GM18507 (cell line): ENCODE results near the gene GRIA1.

ENCODE experiments used
- DNase-seq: peaks from one replicate; pipeline ENCODE4 v3.0.0; 2011; ENCODE audit warnings: low read depth; ENCODE audit not compliant: insufficient read length; ENCODE audit errors: extremely low spot score
- FAIRE-seq: peaks from 2 replicates; lab custom pipeline; 2011; peaks lifted over from hg19 to GRCh38; lab: Jason Lieb, UNC

GRIA1 gene

GRCh38 chr5:153632748-153633290 lies 142.3 kb downstream of the GRIA1 start:
- no peak for DNase-seq
- FAIRE-seq, result no peak

- no peak for FAIRE-seq
- no peak for DNase-seq
Observed at GRCh38 chr5:153636670-153637451, 146.4 kb downstream of the GRIA1 start.

GRCh38 chr5:153640293-153640692 lies 149.8 kb downstream of the GRIA1 start:
- FAIRE-seq (no peak), DNase-seq (no peak)

GRCh38 chr5:153641183-153641688 lies 150.8 kb downstream of the GRIA1 start:
- DNase-seq (no peak), FAIRE-seq (no peak)

GRCh38 chr5:153654504-153655200 lies 164.2 kb downstream of the GRIA1 start:
- DNase-seq, result no peak
- FAIRE-seq, result no peak

GRCh38 chr5:153655201-153655510 lies 164.7 kb downstream of the GRIA1 start:
- FAIRE-seq, result no peak

GRCh38 chr5:153658149-153658548 lies 167.7 kb downstream of the GRIA1 start:
- DNase-seq (no peak), FAIRE-seq (no peak)

More at GRCh38 chr5:153655201-153655510, 164.7 kb downstream of the GRIA1 start:
- DNase-seq, result no peak

- FAIRE-seq, result no peak
Observed at GRCh38 chr5:153658606-153659005, 168.1 kb downstream of the GRIA1 start.

GRCh38 chr5:153659039-153659736 lies 168.7 kb downstream of the GRIA1 start:
- DNase-seq (no peak), FAIRE-seq (no peak)

More at GRCh38 chr5:153658606-153659005, 168.1 kb downstream of the GRIA1 start:
- DNase-seq, result no peak

GRCh38 chr5:153660919-153661318 lies 170.4 kb downstream of the GRIA1 start:
- FAIRE-seq (no peak), DNase-seq (no peak)

- no peak for DNase-seq
- no peak for FAIRE-seq
Observed at GRCh38 chr5:153661897-153662296, 171.4 kb downstream of the GRIA1 start.

GRCh38 chr5:153670101-153670500 lies 179.6 kb downstream of the GRIA1 start:
- FAIRE-seq (no peak), DNase-seq (no peak)

- DNase-seq (no peak), FAIRE-seq (no peak)
Observed at GRCh38 chr5:153671653-153672346, 181.3 kb downstream of the GRIA1 start.

GRCh38 chr5:153672347-153673090 lies 182.0 kb downstream of the GRIA1 start:
- DNase-seq, result no peak

GRCh38 chr5:153674356-153674755 lies 183.9 kb downstream of the GRIA1 start:
- no peak for FAIRE-seq
- DNase-seq, result no peak

More at GRCh38 chr5:153672347-153673090, 182.0 kb downstream of the GRIA1 start:
- FAIRE-seq, result no peak

GRCh38 chr5:153676406-153676805 lies 185.9 kb downstream of the GRIA1 start:
- DNase-seq (no peak), FAIRE-seq (no peak)

- no peak for DNase-seq
- no peak for FAIRE-seq
Observed at GRCh38 chr5:153676821-153677220, 186.4 kb downstream of the GRIA1 start.

- DNase-seq (no peak), FAIRE-seq (no peak)
Observed at GRCh38 chr5:153678617-153679329, 188.3 kb downstream of the GRIA1 start.
